Common myeloid progenitor, CD34-positive (primary cell): ENCODE results near the gene PLAC8.
"Not testable (repeated sequence)": the region's sequence is repeated elsewhere in the genome, so short reads cannot be mapped to it uniquely, and the experiment has no call there.

Experiments
- CTCF ChIA-PET: fragments of 350-600 bp; sonication (Branson Sonifier 250); formaldehyde crosslinking; loops from one replicate; lab custom pipeline; 2021; ENCODE audit warnings: antibody characterized with exemption; lab: Charles Lee
- POLR2A ChIA-PET: fragments of 350-600 bp; sonication (Branson Sonifier 250); formaldehyde crosslinking; loops from one replicate; lab custom pipeline; 2021; ENCODE audit warnings: antibody characterized with exemption; lab: Charles Lee
- DNase-seq, 3 donors: peaks; one replicate each; pipeline versions ENCODE4 v3.0.0 to v3.0.0-alpha.2; 2013
- H3K27ac ChIP-seq, 2 experiments: 1 replicate in 1 of 2; 2 replicates in 1 of 2; pipeline ENCODE4 v1.7.0; 2013; ENCODE audit warnings: inconsistent platforms in 2 of 2, low read length in 2 of 2, mild to moderate bottlenecking in 2 of 2, low read depth in 1 of 2, moderate library complexity in 1 of 2; ENCODE audit not compliant: severe bottlenecking in 2 of 2, insufficient read depth in 1 of 2, poor library complexity in 1 of 2
- H3K27me3 ChIP-seq, 5 experiments: replicated peaks in 2 of 5; 1 replicate in 3 of 5; 2 replicates in 2 of 5; pipeline versions ENCODE4 v1.6.1 to v1.7.0; 2013; ENCODE audit warnings: low read length in 4 of 5, mild to moderate bottlenecking in 2 of 5, moderate library complexity in 2 of 5, inconsistent platforms in 1 of 5; ENCODE audit not compliant: insufficient read depth in 5 of 5, control insufficient read depth in 4 of 5
- H3K36me3 ChIP-seq, 4 experiments: 1 replicate in 2 of 4; 2 replicates in 2 of 4; pipeline versions ENCODE4 v1.6.1 to v1.7.0; 2013; ENCODE audit warnings: low read length in 3 of 4, control low read depth in 1 of 4, mild to moderate bottlenecking in 1 of 4; ENCODE audit not compliant: control insufficient read depth in 4 of 4, insufficient read depth in 4 of 4
- H3K4me1 ChIP-seq, 4 experiments: 1 replicate in 3 of 4; 2 replicates in 1 of 4; pipeline versions ENCODE4 v1.6.1 to v1.7.1; 2013; ENCODE audit warnings: low read length in 3 of 4, mild to moderate bottlenecking in 3 of 4, control low read depth in 1 of 4, inconsistent platforms in 1 of 4, moderate library complexity in 1 of 4; ENCODE audit not compliant: control insufficient read depth in 4 of 4, insufficient read depth in 4 of 4; ENCODE audit errors: control extremely low read depth in 1 of 4
- H3K4me3 ChIP-seq, 7 experiments: 1 replicate in 4 of 7; 2 replicates in 3 of 7; pipeline versions ENCODE4 v1.5.1 to v1.7.0; 2013; ENCODE audit warnings: mild to moderate bottlenecking in 7 of 7, low read length in 6 of 7, moderate library complexity in 6 of 7, inconsistent platforms in 2 of 7, low read depth in 2 of 7, control low read depth in 1 of 7; ENCODE audit not compliant: insufficient read depth in 4 of 7, control insufficient read depth in 1 of 7; ENCODE audit errors: extremely low read depth in 1 of 7
- H3K9me3 ChIP-seq, 5 experiments: 1 replicate in 4 of 5; 2 replicates in 1 of 5; pipeline versions ENCODE4 v1.6.1 to v1.7.1; 2013; ENCODE audit warnings: low read length in 4 of 5, mild to moderate bottlenecking in 2 of 5, inconsistent platforms in 1 of 5, low read depth in 1 of 5, moderate library complexity in 1 of 5; ENCODE audit not compliant: control insufficient read depth in 4 of 5, insufficient read depth in 2 of 5; ENCODE audit errors: control extremely low read depth in 1 of 5
- WGBS: methylation state at CpG from one replicate; pipeline ENCODE4 v1.1.5; 2013; ENCODE audit not compliant: insufficient coverage; 5-methylcytosine and 5-hydroxymethylcytosine counted together

PLAC8 gene

GRCh38 chr4:83062739-83063138 lies 51.8 kb downstream of the PLAC8 start:
- H3K36me3 ChIP-seq = peaks cover 8 to 47% (median 26%) of the 10 kb centered on the region in 4 experiments
- H3K4me1 ChIP-seq = peaks cover 0 to 3% (median 1%) of the 10 kb centered on the region in 4 experiments
- WGBS = 100% methylated on average over 4 of the region's 4 CpGs
- no peak for DNase-seq
- H3K4me3 ChIP-seq = no peak overlapping the region
- POLR2A ChIA-PET = interaction anchor here (0.7 kb wide), 1 partner anchor 32 kb away, joined by 3 read pairs; no protein-coding TSS in a partner anchor
- no peak overlapping the region for H3K27ac ChIP-seq
- no peaks in the 10 kb centered on the region for H3K27me3 ChIP-seq
- CTCF ChIA-PET = interaction anchor here (0.9 to 1.2 kb wide), 2 partner anchors 9 to 25 kb away, joined by 3 to 5 read pairs; no protein-coding TSS in a partner anchor
- H3K9me3 ChIP-seq = no peaks in the 10 kb centered on the region

GRCh38 chr4:83054928-83055327 lies 59.6 kb downstream of the PLAC8 start:
- Histone ChIP-seq H3K4me1 (no peaks in the 10 kb centered on the region), H3K36me3 (peaks cover 15 to 55% (median 23%) of the 10 kb centered on the region in 4 experiments), H3K27me3 (no peaks in the 10 kb centered on the region), H3K27ac (no peak overlapping the region), H3K4me3 (no peak overlapping the region), H3K9me3 (no peaks in the 10 kb centered on the region)
- ChIA-PET POLR2A (no interaction called here), CTCF (interaction anchor here (1.0 to 1.8 kb wide), 6 partner anchors 11 to 226 kb away, joined by 3 to 5 read pairs (median 3); no protein-coding TSS in a partner anchor)
- DNase-seq = peak; percentile 25 to 55 (median 47)

- H3K27me3 ChIP-seq, H3K27ac ChIP-seq, H3K4me1 ChIP-seq, DNase-seq, H3K4me3 ChIP-seq, POLR2A ChIA-PET, H3K9me3 ChIP-seq: not testable (repeated sequence)
- H3K36me3 ChIP-seq = peaks cover 13 to 44% (median 29%) of the 10 kb centered on the region in 4 experiments
- 95% methylated on average over 7 of the region's 8 CpGs for WGBS
- CTCF ChIA-PET = interaction anchor here (1.3 to 2.2 kb wide), 4 partner anchors 10 to 216 kb away, joined by 4 to 6 read pairs (median 6); no protein-coding TSS in a partner anchor
These were observed 65.7 kb downstream of the PLAC8 start for GRCh38 chr4:83048781-83049180.

- CTCF ChIA-PET = interaction anchor here (0.6 to 2.2 kb wide), 5 partner anchors 8 to 623 kb away, joined by 3 to 6 read pairs (median 6); no protein-coding TSS in a partner anchor
- Histone ChIP-seq H3K9me3 (no peaks in the 10 kb centered on the region), H3K36me3 (peaks cover 3 to 32% (median 17%) of the 10 kb centered on the region in 4 experiments), H3K4me3 (no peak overlapping the region), H3K27ac (no peak overlapping the region), H3K27me3 (no peaks in the 10 kb centered on the region), H3K4me1 (no peaks in the 10 kb centered on the region)
- WGBS = 97% methylated on average over 7 of the region's 8 CpGs
- no peak for DNase-seq
- POLR2A ChIA-PET = no interaction called here
These were observed 67.6 kb downstream of the PLAC8 start for GRCh38 chr4:83046693-83047473.

- CTCF ChIA-PET = no interaction called here
- Histone ChIP-seq H3K4me1 (no peaks in the 10 kb centered on the region), H3K36me3 (peaks cover 0 to 7% (median 6%) of the 10 kb centered on the region in 4 experiments), H3K27ac (no peak overlapping the region), H3K27me3 (no peaks in the 10 kb centered on the region), H3K4me3 (no peak overlapping the region), H3K9me3 (no peaks in the 10 kb centered on the region)
- POLR2A ChIA-PET = interaction anchor here (0.7 kb wide), 1 partner anchor 306 kb away, joined by 3 read pairs; no protein-coding TSS in a partner anchor
- no CpG with 5 or more reads among the region's 14 CpGs for WGBS
- no peak for DNase-seq
These were observed 70.6 kb downstream of the PLAC8 start for GRCh38 chr4:83043801-83044407.

- H3K4me1 ChIP-seq, H3K27me3 ChIP-seq, H3K27ac ChIP-seq, H3K9me3 ChIP-seq, H3K4me3 ChIP-seq, DNase-seq, H3K36me3 ChIP-seq, CTCF ChIA-PET: not testable (repeated sequence)
- POLR2A ChIA-PET = interaction anchor here (0.7 kb wide), 1 partner anchor 307 kb away, joined by 3 read pairs; no protein-coding TSS in a partner anchor
- WGBS = 100% methylated on average over 1 of the region's 2 CpGs
These were observed 71.4 kb downstream of the PLAC8 start for GRCh38 chr4:83043157-83043556.
